NCI-H460 (cell line): ENCODE data around the gene LBR. TPM values are rescaled to one million over a fixed set of nuclear protein-coding genes. Genes with fewer than 3 reads are reported as not detected.
"Not testable (repeated sequence)": the region's sequence is repeated elsewhere in the genome, so short reads cannot be mapped to it uniquely, and the experiment has no call there.

Experiments used
- DNase-seq: peaks from one replicate; pipeline ENCODE4 v3.0.0-alpha.2; 2016; ENCODE audit warnings: low read depth; ENCODE audit errors: extremely low read depth
- total RNA-seq: library from RNA; depleted of rRNA; stranded (reverse); fragments of >200 nt; shearing (Covaris generic); gene quantifications from 2 replicates; pipeline ENCODE4 v1.2.3, GENCODE V29; 2014; rRNA removed

Gene LBR
- total RNA-seq, 1 experiment from 2014 or later: 87.0 TPM

DNA sequence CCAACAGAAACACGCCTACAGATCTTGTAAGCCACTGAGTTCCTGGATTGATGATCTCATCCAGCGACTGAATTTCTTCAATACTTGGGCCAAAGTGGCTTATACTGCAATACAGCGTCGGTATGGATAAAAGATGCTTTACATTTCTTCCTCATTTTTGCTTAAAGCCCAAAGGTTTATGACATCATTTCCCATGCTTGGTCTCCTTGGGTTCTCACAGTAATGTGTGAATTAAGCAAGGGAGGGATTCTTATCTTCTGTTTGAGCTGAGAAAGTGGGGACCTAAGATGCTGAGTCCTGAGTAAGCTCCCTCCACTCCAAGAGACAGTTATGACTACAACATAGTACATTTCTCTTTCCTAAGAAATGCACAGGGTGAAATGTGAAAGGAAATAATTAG is 39.5 kb downstream of the LBR start:
- DNase-seq: no peak

DNA sequence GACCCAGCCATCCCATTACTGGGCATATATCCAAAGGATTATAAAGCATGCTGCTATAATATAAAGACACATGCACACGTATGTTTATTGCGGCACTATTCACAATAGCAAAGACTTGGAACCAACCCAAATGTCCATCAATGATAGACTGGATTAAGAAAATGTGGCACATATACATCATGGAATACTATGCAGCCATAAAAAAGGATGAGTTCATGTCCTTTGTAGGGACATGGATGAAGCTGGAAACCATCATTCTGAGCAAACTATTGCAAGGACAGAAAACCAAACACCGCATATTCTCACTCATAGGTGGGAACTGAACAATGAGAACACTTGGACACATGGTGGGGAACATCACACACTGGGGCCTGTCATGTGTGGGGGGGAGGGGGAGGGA is 41.0 kb downstream of the LBR start:
- not testable (repeated sequence) for DNase-seq

DNA sequence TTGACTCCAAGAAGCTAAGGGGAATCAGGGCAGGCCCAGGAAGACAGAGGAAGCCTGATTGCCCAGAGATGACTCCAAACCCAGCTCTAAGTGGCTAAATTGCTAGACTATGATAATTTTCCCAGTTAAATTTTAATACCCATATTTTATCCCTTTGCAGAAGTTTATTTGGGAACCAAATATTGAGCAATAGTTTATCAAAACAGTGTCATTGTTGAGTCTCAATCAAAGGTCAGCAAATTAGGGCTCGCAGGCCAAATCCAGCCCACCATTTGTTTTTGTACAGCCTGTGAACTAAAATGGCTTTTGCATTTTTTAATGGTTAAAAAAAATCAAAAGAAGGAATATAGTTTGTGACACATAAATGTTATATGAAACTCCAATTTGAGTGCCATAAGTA is 47.1 kb downstream of the LBR start:
- DNase-seq: no peak

DNA sequence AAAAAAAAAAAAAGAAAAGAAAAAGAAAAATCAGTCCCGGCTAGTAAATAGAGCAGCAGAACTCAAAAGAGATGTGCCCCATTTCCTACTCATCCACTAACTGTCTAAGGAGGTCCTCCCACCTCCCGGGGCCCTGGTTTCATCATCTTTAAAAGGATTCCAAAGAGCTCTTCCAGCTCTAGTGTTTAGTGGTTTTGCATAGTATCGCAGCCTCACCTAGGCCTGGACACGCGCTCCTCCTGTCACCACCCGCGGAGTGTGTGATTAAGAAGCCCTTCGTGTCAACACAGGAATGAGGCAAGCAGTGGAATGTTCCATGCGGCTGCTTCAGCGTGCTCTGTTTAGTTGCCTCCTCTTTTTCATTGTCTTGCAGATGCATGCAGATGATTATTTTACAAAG is 49.0 kb downstream of the LBR start:
- no peak for DNase-seq

DNA sequence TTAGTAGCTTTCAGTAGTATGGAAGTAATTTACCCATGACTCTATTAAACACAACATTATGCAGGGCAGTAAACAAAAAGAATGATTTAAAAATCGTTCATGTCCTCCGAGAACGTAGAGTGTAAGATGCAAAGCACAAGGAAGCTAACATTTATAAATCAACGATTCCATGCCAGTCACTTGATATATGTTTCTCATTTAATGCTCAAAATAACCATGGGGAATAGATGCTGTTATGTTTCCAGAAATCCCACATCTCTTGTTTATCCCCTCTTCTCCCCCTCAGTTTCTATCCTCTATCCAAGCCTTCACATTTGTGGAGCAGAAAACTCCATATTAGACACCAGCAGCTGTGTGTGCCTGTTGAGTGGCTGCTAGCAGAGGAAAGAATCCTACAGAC is 52.8 kb downstream of the LBR start:
- no peak for DNase-seq

DNA sequence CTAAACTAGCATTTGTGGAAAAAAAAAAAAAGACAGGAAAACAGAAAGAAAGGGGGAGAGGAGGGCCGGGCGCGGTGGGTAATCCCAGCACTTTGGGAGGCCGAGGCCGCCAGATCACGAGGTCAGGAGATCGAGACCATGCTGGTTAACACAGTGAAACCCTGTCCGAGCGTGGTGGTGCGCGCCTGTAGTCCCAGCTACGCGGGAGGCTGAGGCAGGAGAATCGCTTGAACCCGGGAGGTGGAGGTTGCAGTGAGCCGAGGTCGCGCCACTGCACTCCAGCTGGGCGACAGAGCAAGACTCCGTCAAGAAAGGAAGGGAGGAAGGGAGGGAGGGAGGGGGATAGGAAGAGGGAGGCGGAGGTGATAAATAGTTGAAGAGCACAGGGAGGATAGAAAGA is 54.7 kb downstream of the LBR start:
- no peak for DNase-seq

DNA sequence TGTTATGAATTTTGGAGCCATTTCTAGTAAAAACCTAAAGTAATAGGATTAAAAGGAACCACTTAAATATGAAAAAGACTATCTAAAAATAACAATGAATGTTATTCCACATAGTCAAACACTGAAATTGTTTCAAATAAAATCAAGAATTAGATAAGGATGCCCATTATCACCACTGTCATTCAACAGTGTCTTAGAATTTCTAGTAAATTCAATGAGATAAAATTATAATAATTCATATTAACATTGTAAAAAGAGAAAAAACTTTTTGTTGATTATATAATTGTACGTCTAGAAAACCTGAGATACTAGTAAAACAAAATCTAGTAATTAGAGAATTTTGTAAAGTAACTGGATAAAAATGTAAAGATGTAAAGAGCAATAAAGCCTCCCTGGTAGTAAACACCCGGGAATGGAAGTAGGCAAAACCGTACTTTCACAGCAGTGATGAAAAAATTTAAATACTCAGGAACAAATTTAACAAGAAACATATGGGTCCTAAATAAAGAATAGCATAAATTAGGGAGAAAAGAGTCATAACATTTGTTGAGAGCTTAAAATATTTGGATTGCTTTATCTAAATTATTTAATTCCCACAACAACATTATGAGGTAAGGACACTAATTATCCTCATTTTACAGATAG is 56.4 kb downstream of the LBR start:
- DNase-seq: no peak

DNA sequence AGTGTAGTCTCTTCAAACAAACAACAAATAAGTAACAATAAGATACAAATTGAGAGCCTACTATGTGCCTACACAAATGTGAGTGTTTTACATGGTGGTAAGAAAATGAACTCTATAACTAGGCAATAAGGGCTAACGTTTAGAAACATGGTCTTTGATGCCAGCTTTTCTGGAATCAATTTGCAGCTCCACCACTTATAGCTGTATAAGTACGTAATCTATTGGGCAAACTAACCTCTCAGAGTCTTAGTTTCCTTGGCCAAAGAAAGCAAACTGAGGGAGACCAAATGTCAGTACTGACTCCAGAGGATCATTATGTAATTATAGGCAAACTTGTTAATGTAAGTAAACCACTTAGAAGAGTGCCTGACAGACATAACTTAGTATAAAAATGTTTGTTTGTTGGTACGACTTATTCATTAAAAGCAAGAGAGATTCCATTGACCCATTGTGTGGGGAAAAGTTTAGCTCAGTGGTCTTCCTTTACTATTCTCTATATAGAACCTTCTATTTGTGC is 59.7 kb downstream of the LBR start:
- no peak for DNase-seq

DNA sequence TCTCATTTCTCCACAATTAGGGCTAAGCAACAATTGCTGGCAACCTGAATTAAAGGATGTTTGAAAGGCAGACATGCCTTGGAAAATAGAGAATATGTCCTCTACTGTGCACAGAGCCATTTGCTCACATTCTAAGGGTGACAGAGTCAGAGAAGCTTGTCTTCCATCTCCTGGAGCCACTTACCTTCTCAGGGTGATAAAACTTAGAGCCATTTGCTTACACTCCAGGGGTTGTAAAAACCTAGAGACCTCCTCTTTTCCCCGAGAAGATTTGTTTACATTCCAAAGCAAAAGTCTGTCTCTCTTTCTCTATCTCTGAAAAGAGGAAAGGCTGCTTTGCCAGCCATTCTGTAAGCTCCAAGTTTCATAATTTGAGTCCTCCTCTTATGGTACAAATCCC is 61.3 kb downstream of the LBR start:
- DNase-seq: no peak

DNA sequence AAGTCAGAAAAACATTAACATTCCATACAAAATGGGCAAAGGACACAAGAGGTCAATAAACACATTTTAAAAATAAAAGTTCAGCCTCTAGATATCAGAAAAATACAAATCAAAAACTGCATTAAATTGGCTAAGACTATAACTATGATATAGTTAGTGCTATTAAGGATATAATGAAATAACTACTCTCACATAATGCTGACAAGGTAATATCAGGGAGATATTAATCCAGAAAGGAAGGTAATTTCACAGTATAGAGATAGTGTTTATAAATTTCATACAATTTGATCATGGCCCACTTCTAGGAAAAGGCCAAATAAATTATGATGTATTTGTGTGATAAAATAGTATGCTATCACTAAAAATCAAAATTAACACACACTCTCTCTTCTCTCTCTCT is 61.8 kb downstream of the LBR start:
- DNase-seq: no peak

DNA sequence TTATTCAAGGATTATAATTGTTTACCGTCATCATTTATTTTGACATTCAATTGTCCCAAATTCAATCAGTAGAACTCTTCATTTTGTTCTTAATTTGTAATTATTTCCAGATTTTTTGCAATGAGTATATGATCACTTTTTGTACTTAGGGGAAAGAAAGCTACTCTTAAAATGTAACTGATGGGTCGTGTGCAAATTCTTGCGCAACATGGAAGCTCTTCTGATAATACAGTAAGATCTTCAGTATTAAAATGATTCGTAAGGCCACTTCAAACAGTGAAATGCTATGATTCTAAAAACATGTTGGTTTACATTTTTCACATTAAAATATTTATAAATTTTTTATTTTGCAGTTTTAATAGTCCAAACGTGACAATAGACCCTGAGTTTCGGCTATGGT is 63.4 kb downstream of the LBR start:
- DNase-seq: no peak

DNA sequence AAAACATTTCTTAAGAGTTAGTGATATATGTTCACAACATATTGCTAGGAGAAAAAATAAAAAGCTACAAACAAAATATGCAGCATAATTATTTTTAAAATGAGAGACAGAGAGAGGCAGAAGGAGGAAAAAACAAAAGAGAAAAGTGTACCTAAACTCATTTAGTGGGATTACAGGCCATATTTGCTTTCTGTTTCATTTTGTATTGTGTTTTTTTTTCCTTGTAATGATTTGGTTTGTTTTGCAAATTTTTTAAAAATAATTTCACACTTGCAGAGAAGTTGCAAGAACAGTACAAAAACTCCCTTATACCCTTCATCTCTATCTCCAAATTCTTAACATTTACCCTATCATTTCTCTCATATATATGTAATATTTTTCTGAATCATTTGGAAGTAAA is 65.0 kb downstream of the LBR start:
- no peak for DNase-seq

DNA sequence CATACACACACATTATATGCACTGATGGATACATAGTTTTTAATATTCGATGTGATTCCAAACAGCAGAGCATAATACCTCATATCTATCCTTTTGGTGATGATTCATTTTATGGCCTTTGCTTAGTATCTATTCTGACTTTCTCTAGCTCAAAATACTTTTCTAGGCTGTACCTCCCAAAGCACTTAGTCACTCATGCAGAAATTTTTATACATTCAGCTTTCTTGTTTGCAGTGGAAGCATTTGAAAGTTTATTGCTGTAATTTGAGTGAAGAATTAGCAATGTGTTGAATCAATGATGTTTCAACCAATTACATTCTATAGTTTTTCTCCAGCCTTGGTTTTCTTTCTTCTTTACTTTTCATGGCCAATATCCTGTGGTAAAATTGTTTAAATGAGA is 66.7 kb downstream of the LBR start:
- DNase-seq: no peak

DNA sequence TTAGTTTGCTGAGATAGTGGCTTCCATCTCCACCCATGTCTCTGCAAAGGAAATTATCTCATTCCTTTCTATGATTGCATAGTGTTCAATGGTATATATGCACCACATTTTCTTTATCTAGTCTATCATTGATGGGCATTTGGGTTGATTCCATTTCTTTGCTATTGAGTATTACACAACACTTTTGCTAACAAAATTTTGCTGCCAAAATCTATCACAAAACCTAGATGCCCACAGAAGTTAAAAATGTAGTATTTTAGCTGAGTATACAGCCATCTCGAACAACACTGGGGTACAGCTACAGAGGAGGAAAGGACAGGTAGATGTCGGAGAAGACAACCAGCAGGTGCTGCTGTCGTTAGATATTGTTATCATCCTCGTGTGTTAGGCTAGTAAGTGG is 67.7 kb downstream of the LBR start:
- DNase-seq: no peak

DNA sequence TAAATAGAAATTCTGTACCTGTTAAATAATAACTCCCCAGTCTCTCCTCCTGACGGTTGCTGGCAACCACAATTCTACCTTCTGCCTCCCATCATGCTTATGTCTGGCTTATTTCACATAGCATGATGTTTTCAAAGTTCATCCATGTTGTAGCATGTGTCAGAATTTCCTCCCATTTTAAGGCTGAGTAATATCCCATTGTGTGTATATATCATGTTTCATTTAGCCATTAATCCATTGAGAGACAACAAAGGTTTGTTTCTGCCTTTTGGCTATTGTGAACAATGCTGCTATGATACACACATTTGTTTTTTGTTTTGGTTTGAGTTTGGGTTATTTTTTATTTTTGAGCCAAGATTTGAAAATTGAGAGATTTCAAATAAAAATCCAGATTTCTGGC is 72.0 kb downstream of the LBR start:
- DNase-seq: no peak

DNA sequence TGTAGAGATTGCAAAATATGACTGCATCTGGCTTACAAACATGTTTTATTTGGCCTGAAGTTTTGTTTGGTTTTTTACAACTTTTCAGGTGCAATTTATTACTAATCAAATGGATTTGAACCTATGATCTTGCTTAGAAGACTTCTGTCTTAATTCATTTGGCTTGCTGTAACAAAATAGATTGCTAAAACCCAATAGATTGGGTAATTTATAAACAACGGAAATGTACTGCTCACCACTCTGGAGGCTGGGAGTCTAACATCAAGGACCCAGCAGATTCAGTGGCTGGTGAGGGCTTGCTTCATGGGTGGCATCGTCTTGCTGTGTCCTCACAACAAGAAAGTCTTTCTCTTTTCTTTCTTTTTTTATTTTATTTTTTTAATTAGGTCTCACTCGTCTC is 72.9 kb downstream of the LBR start:
- no peak for DNase-seq

Other genes with a start within 250 kb of the LBR start
- gene ENAH, start 225.1 kb upstream of the LBR start, total RNA-seq: 126 and 130 TPM in 2 replicates